HepG2 (cell line): Measurements from ENCODE around the gene ZCCHC3. TPM values are rescaled to one million over a fixed set of nuclear protein-coding genes. Genes with fewer than 3 reads are reported as not detected.

Experiments
- ATAC-seq: fragments of 200-7000 bp; cut with Tn5 transposase; 3 replicates; pipeline ENCODE4 v1.9.1; 2020; ENCODE audit warnings: mild to moderate bottlenecking, moderate library complexity
- BruUV-seq: library from RNA; stranded (reverse); fragments of 400-500 nt; replicated peaks from 2 replicates; lab custom pipeline; 2021; lab: Mats Ljungman, UMichigan
- CTCF ChIA-PET: fragments of 300-600 bp; formaldehyde crosslinking; extraction: SDS; loops from one replicate; lab custom pipeline; 2021; ENCODE audit warnings: low total read pairs, inconsistent platforms, low intra/inter-chr PET ratio; lab: Yijun Ruan, JAX
- POLR2A ChIA-PET: fragments of 350-600 bp; sonication (Branson Sonifier 250); formaldehyde crosslinking; loops from one replicate; lab custom pipeline; 2020; ENCODE audit warnings: antibody characterized with exemption, inconsistent platforms; lab: Yijun Ruan, JAX
- DNase-seq: peaks from one replicate; pipeline ENCODE4 v3.0.0-alpha.2; 2015; ENCODE audit warnings: low spot score
- FAIRE-seq: peaks from 3 replicates; lab custom pipeline; 2011; peaks lifted over from hg19 to GRCh38; lab: Jason Lieb, UNC
- H2AFZ ChIP-seq: one replicate; pipeline ENCODE4 v1.6.1; 2011; ENCODE audit warnings: low read length, inconsistent platforms
- H3K27ac ChIP-seq: fragments of 300-600 bp; 3 replicates; pipeline ENCODE4 v1.8.0; 2011; ENCODE audit warnings: mixed run types, mild to moderate bottlenecking, mixed read lengths, low read length, inconsistent platforms; ENCODE audit not compliant: insufficient read depth; ENCODE audit errors: extremely low read length
- H3K27me3 ChIP-seq, 2 experiments: fragments of 200-600 bp in 1 of 2; 2 replicates in 1 of 2; 3 replicates in 1 of 2; pipeline versions ENCODE4 v1.6.0 to v1.8.0; 2011; ENCODE audit warnings: low read length in 2 of 2, mild to moderate bottlenecking in 2 of 2, moderate library complexity in 2 of 2, inconsistent platforms in 1 of 2; ENCODE audit not compliant: insufficient read depth in 2 of 2, control insufficient read depth in 1 of 2
- H3K36me3 ChIP-seq, 2 experiments: fragments of 200-600 bp in 1 of 2; replicated peaks in 1 of 2; 2 replicates in 1 of 2; 3 replicates in 1 of 2; pipeline versions ENCODE4 v1.5.1 to v1.8.0; 2011; ENCODE audit warnings: low read length in 2 of 2, inconsistent platforms in 1 of 2; ENCODE audit not compliant: insufficient read depth in 2 of 2, control insufficient read depth in 1 of 2
- H3K4me1 ChIP-seq: 2 replicates; pipeline ENCODE4 v1.5.1; 2012; ENCODE audit warnings: low read length, inconsistent platforms; ENCODE audit not compliant: insufficient read depth
- H3K4me2 ChIP-seq: 2 replicates; pipeline ENCODE4 v1.6.0; 2011; ENCODE audit warnings: low read depth, low read length, inconsistent platforms
- H3K4me3 ChIP-seq, 3 experiments: fragments of 200-600 bp in 1 of 3; sonication (generic), shearing (Covaris generic) in 1 of 3; replicated peaks in 1 of 3; 2 replicates each; pipeline ENCODE4 v1.5.1; 2011 to 2016; ENCODE audit warnings: low read length in 3 of 3, inconsistent platforms in 2 of 3, low read depth in 2 of 3, mild to moderate bottlenecking in 2 of 3, control low read depth in 1 of 3, mixed read lengths in 1 of 3; ENCODE audit not compliant: insufficient read depth in 1 of 3
- H3K79me2 ChIP-seq: one replicate; pipeline ENCODE4 v1.6.1; 2011; ENCODE audit warnings: low read length, inconsistent platforms; ENCODE audit not compliant: insufficient read depth
- H3K9ac ChIP-seq: 2 replicates; pipeline ENCODE4 v1.6.0; 2011; ENCODE audit warnings: mild to moderate bottlenecking, low read depth, low read length, inconsistent platforms; ENCODE audit not compliant: insufficient read depth
- H3K9me3 ChIP-seq: 2 replicates; pipeline ENCODE4 v1.5.1; 2012; ENCODE audit warnings: mild to moderate bottlenecking, low read length
- H4K20me1 ChIP-seq: 2 replicates; pipeline ENCODE4 v1.6.0; 2011; ENCODE audit warnings: inconsistent platforms, mild to moderate bottlenecking, low read length, moderate library complexity; ENCODE audit not compliant: insufficient read depth
- CREBL2 ChIP-seq: sonication (generic); formaldehyde crosslinking; IDR thresholded peaks from 2 replicates; pipeline ENCODE4 v1.8.1; 2023; ENCODE audit warnings: missing genetic modification reagents, mild to moderate bottlenecking, borderline replicate concordance
- HNRNPK ChIP-seq: fragments of 200-400 bp; formaldehyde crosslinking; IDR thresholded peaks from 2 replicates; pipeline ENCODE4 v1.6.1; 2018; ENCODE audit warnings: low read length, low read depth, moderate library complexity, mild to moderate bottlenecking; ENCODE audit not compliant: poor library complexity, severe bottlenecking
- ZNF407 ChIP-seq: sonication (generic); formaldehyde crosslinking; IDR thresholded peaks from one replicate; pipeline ENCODE4 v1.5.1; 2020; ENCODE audit warnings: mild to moderate bottlenecking, missing genetic modification reagents; ENCODE audit errors: not compliant biosample characterization
- ZNF724P ChIP-seq: sonication (generic); formaldehyde crosslinking; IDR thresholded peaks from 2 replicates; pipeline ENCODE4 v1.8.0; 2022; ENCODE audit warnings: missing genetic modification reagents, borderline replicate concordance
- ZZZ3 ChIP-seq: sonication (generic); formaldehyde crosslinking; IDR thresholded peaks from 2 replicates; pipeline ENCODE4 v1.4.0; 2020; ENCODE audit warnings: missing genetic modification reagents, mild to moderate bottlenecking, borderline replicate concordance
- WGBS: methylation state at CpG from one replicate; pipeline ENCODE4 v1.1.6; 2017; ENCODE audit warnings: low lambda C conversion rate; 5-methylcytosine and 5-hydroxymethylcytosine counted together
- in situ Hi-C: cut with HindIII; loops from 2 replicates; pipeline ENCODE4 v1.10.0; 2017; ENCODE audit warnings: low pct_unique_long_range_greater_than_20kb; ENCODE audit not compliant: extremely low pct_ligation_motif_present
- intact Hi-C: fragments of 100-400 bp; cut with micrococcal nuclease; formaldehyde crosslinking; loops from one replicate; pipeline ENCODE4 v1.10.0; 2022; ENCODE audit not compliant: unreplicated experiment
- polyA plus RNA-seq, 8 experiments: library from polyadenylated mRNA; depleted of rRNA in 3 of 8; stranded (reverse) in 7 of 8; unstranded in 1 of 8; fragments of >200 nt; fragmentation: Illumina TruSeq in 4 of 8; extraction: Trizol in 4 of 8; gene quantifications; 2 replicates each; pipeline versions ENCODE4 v1.2.1 to v1.2.3, GENCODE V29; 2011 to 2016; ENCODE audit warnings: low read depth in 4 of 8, missing spikeins in 1 of 8, mixed read lengths in 1 of 8; ENCODE audit not compliant: insufficient read depth in 1 of 8
- total RNA-seq, 5 experiments: library from RNA; depleted of rRNA; stranded (reverse); fragments of >200 nt; fragmentation: Illumina TruSeq; extraction: Trizol; gene quantifications; 2 replicates each; pipeline ENCODE4 v1.2.3, GENCODE V29; 2016; ENCODE audit warnings: low read depth in 1 of 5

ZCCHC3 gene
- total and polyA plus RNA-seq, 2 of the 13 experiments (the other 11 are each of a cell fraction or from before 2014, with no cell fraction given) = 46.6 to 63.0 TPM

- H3K79me2 ChIP-seq = no peaks in the 10 kb centered on the region
- H3K4me2 ChIP-seq = no peak overlapping the region
- in situ Hi-C loops (no loop called here), intact Hi-C loops (no loop called here)
- peaks cover 30 to 46% of the 10 kb centered on the region in 2 experiments for H3K36me3 ChIP-seq
- ATAC-seq (no peak), DNase-seq (no peak), FAIRE-seq (no peak)
- H3K27me3 ChIP-seq = no peaks in the 10 kb centered on the region
- no peaks in the 10 kb centered on the region for H4K20me1 ChIP-seq
- H3K4me3 ChIP-seq = no peak overlapping the region
- H3K9ac ChIP-seq = no peak overlapping the region
- no peak overlapping the region for H2AFZ ChIP-seq
- 97% methylated on average over 88 of the region's 88 CpGs for WGBS
- H3K27ac ChIP-seq = no peak overlapping the region
- ChIA-PET POLR2A (no interaction called here), CTCF (no interaction called here)
- H3K9me3 ChIP-seq = no peaks in the 10 kb centered on the region
- no peaks in the 10 kb centered on the region for H3K4me1 ChIP-seq
- BruUV-seq = no TSS peak
- TF ChIP-seq HNRNPK (peak; percentile 78), ZZZ3 (CRISPR knock-in tag) (no peak)
Measured at GRCh38 chr20:278607-279571, 18.5 kb upstream of the ZCCHC3 start.

GRCh38 chr20:284172-284571 is 13.2 kb upstream of the ZCCHC3 start:
- ChIA-PET POLR2A (no interaction called here), CTCF (no interaction called here)
- no peak overlapping the region for H3K27ac ChIP-seq
- H3K4me2 ChIP-seq = no peak overlapping the region
- intact Hi-C loops = no loop called here
- H3K4me3 ChIP-seq = no peak overlapping the region
- DNase-seq (no peak), FAIRE-seq (no peak), ATAC-seq (no peak)
- H3K36me3 ChIP-seq = peaks cover 5 to 8% of the 10 kb centered on the region in 2 experiments; a peak in 4 of 5 replicates
- H3K79me2 ChIP-seq = no peaks in the 10 kb centered on the region
- no peaks in the 10 kb centered on the region for H3K9me3 ChIP-seq
- in situ Hi-C loops = no loop called here
- WGBS = 82% methylated on average over 3 of the region's 3 CpGs
- H4K20me1 ChIP-seq = no peaks in the 10 kb centered on the region
- no peak overlapping the region for H3K9ac ChIP-seq
- H3K4me1 ChIP-seq = peaks cover 5% of the 10 kb centered on the region
- no peak overlapping the region for H2AFZ ChIP-seq
- H3K27me3 ChIP-seq = no peaks in the 10 kb centered on the region
- BruUV-seq = no TSS peak
- TF ChIP-seq CREBL2 (CRISPR knock-in tag) (no peak), ZNF724P (CRISPR knock-in tag) (no peak), ZNF407 (CRISPR knock-in tag) (no peak)
